DOHH2 (cell line): Measurements from ENCODE around the gene CATSPER2.
"Not testable (repeated sequence)": the region's sequence is repeated elsewhere in the genome, so short reads cannot be mapped to it uniquely, and the experiment has no call there.

Experiments
- CTCF ChIP-seq: fragments of 200-600 bp; sonication (generic); IDR thresholded peaks from one replicate; pipeline ENCODE4 v1.5.1; 2014; ENCODE audit warnings: antibody characterized with exemption, mild to moderate bottlenecking, low read depth, low read length; ENCODE audit not compliant: poor library complexity, severe bottlenecking
- EZH2phosphoT487 ChIP-seq: fragments of 200-600 bp; sonication (generic); IDR thresholded peaks from 2 replicates; pipeline ENCODE4 v1.6.1; 2017; ENCODE audit warnings: borderline replicate concordance, mild to moderate bottlenecking, antibody characterized with exemption, low read length, moderate library complexity, mixed read lengths

- TF ChIP-seq CTCF, EZH2phosphoT487: not testable (repeated sequence)
Observed at GRCh38 chr15:43659727-43660126, 11.1 kb upstream of the CATSPER2 start.
